ENCODE data around the gene RNF5.
A peak's percentile ranks its signal among the peaks of the same experiment; 100 is the strongest.
"Not testable (repeated sequence)": the region's sequence is repeated elsewhere in the genome, so short reads cannot be mapped to it uniquely, and the experiment has no call there.

The RNF5 gene, protein sequence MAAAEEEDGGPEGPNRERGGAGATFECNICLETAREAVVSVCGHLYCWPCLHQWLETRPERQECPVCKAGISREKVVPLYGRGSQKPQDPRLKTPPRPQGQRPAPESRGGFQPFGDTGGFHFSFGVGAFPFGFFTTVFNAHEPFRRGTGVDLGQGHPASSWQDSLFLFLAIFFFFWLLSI

DNA sequence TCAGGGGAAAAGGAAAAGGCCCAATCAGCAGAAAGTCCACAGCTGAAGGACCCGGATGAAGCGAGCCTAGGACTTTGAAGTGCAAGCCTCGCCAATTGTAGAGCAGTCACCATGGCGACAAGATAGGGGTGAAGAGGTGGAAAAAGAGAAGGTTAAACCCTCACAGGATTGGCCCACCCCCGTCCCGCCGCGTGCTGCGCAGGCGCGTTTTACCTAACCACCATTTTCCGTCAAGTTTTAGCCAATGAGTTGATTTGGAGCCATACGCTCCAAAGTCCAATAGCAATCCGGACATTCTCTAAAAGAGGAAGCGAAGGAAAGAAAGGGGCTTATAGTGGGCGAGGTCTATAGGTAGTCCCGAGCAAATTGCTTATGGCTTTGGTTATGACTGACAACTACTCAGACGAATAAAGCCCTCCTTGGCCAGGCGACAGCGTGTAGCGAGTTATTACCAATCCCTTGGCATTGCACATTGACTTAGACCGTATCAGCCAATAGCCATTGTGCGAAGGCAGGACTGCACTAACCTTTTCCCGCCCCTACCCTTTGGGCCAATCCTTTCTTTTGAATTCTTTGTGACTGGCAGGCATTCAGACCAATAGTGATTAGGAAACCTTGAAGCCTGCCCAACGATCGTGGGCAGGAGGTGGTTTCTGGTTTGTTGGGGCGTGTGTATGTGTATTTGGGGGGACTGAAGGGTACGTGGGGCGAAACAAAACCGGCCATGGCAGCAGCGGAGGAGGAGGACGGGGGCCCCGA is at the start of gene RNF5:
Gene RNF5, plus strand, starts transcription at position 618 of the 759 bp plus-strand sequence. Its CDS starts 107 bp downstream, at position 725.
- peak; percentile 100 for DNase-seq (ENCODE audit: low spot score)

DNA sequence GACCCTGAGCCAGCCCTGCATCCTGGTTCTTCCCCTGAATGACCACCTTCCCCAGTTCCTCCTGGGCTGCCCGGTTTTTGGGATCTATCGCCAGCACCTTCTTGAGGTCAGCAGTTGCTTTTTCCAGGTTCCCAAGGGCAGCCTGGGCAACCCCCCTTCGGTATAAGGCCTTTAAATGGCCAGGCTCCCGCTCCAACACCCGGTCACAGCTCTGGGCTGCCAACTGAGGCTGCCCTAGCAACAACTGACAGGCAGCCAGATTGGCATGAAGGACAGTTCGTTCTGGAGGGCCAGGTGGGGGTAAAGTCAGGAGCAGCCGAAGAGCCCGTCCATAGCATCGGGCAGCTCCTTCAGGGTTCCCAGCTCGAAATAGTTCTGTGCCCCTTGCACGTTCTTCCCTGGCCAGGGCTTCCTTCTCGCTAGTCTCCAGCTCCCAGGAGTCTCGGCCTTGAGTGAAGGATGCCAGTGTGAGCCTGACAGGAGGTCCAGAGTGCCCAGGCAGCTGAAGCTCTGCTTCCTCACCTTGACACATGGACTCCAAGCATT is 49.4 kb upstream of the RNF5 start:
- DNase-seq (ENCODE audit: low spot score) = no peak

DNA sequence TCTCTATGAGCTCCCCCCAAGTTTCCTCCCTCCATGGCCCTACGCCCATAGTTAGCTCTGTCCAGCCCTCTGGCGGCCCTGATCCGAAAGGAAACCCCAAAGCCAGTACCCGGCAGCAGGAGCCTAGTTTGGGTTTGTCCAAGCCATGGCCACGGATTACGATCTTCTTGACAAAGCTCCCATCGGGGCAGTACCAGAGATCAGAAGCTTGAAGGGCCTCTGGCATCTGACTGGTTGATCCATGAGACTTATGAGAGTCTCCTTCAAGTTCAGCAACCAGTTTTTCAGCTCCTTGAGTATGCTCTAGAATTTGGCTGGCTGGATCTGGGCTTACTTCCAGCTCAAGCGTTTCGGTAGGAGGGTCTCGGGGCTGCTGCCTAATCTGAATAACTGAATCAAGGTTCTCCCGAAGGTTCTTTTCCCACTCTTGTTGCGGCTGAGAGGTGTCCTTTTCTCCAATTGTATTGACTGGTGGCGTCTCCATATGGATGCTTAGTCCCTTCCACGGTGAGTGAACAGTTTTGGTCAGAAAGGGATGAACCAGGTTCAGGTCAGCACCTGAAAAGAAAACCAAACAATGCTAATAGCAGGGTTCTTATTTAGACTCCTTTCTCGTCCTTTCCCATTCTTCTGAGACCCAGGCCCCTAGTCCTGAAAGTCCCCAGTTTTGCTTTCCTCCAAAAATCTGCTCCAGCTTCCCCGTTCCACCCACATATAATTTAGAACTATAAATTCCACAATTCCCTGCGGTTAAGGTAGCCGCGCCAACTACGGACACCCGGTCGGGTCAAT is 48.7 kb upstream of the RNF5 start:
- DNase-seq (ENCODE audit: low spot score) = no peak

DNA sequence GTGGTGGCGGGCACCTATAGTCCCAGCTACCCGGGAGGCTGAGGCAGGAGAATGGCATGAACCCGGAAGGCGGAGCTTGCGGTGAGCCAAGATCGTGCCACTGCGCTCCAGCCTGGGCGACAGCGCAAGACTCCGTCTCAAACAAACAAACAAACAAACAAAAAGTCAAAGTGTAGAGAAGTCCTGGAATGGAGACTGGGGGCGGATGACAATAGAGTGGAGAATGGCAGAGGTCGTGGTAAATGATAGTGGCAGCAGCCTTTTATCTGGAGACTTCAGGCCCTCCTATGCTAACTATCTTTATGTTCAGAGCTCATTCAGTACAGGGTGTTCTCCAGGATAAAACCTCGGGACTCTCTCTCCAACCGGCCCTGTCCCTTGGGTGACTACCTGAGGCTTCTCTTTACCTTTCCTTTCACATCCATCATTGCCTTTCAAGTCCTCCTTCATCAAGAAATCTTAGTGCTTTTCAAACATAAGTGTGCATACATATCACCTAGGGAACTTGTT is 46.7 kb upstream of the RNF5 start:
- DNase-seq (ENCODE audit: low spot score) = no peak

DNA sequence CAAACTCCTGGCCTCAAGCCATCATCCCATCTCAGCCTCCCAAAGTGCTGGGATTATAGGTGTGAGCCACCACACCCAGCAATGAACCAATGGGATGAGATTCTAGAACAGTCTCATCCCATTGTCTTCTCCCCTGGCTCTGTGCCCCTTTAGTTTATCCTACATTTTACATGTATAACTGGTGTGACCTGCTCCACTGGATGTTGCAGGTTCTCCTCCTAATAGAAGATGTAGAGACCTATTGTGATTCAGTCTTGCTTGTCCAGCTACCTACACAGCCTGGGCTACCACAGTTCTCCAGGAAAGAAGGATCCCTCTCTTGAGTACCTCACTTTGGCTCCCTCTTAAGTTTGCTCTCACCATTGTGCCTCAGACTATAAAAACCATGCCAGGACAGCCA is 46.1 kb upstream of the RNF5 start:
- DNase-seq (ENCODE audit: low spot score) = no peak

DNA sequence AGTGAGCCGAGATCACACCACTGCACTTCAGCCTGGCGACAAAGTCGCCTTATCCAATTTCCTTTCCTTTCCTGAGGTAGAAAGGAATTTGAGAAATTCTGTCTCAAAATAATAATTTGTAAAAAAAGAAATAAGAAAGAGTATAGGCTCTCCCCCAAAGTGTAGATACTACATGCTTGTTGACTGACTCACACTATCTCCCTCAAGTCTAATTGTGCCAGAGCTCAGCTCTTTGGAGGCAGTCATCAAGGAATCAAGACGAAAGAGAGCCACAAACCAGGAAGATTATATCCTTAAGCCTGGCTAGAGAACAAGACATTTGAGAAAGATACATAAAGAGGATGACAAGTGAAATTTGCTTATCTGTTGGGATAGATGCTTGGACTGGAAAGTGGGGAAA is 44.4 kb upstream of the RNF5 start:
- no peak for DNase-seq (ENCODE audit: low spot score)

DNA sequence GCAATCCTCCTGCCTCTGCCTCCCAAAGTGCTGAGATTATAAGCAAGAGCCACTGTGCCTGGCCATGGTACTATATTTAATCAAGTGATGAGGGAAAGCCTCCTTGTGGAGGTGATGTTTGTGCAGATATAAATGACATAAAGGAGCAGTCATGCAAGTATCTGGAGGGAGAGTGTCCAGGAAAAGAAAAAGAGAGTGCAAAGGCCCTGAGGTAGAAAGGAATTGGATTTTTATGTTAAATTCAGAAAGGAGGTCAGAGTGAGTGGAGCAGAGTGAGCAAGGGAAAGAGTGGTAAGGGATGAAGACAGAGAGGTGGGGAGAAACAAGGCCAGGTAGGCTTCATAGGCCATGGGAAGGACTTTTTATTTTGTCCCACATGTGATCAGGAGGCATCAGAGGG is 40.8 kb upstream of the RNF5 start:
- no peak for DNase-seq (ENCODE audit: low spot score)

DNA sequence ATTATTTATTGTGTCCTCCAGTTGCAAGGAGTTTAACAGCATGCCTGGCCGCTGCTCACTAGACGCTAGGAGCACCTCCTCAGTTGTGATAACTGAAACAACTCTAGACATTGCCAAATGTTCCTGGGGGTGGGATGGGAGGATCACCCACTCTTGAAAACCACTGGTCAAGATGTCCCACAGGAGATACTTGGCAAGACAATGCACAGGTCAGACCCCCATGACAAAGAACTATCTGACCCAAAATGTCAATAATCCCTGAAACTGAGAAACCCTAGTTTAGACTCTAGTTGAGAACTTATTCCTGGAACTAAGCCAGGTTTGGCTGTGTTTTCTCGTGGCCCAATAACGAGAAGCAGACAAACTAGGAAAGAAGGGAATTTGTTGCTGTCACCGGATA is 38.6 kb upstream of the RNF5 start:
- no peak for DNase-seq (ENCODE audit: low spot score)

DNA sequence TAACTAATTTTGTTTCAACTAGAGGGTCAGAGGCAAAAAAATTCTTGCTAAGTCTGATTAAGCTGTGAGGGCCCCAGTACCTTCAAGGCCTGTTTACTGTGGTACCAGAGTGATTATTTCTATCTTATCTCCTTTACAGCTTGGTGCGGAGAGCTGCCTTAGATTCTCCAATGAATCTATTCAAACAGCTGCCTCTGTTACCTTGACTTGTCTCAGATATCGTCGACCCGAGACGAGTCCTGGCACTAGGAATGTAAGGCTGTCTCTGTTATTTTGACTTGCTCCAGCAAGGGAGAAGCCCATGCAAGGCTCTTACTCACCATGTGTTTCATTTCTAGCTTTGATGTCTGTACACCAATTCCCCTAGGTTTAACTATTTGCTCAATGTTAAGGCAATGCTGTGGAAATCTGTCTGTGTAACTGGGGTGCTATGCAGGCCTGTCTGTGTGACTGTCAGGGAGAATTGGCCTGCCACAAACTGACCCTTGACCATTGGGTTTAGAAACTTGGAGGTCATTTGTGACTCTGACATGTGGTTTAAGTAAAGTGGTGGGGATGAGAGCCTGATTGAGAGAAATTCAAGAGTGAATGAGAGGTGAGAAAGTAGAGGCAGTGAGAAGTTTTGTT is 37.7 kb upstream of the RNF5 start:
- DNase-seq (ENCODE audit: low spot score) = no peak

DNA sequence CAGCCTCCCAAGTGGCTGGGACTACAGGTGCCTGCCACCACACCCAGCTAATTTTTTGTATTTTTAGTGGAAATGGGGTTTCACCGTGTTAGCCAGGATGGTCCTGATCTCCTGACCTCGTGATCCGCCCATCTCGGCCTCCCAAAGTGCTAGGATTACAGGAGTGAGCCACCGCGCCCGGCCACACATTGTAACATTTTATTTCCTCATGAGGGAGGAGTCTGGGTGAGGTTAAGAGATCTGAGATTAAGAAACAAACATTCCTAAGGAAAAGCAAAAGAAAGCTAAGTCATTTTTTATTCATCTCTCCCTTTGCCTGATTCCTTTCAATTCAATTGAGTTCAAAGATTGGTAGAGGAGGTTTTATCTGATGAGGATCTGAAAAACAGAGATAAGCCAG is 34.0 kb upstream of the RNF5 start:
- DNase-seq (ENCODE audit: low spot score) = not testable (repeated sequence)

DNA sequence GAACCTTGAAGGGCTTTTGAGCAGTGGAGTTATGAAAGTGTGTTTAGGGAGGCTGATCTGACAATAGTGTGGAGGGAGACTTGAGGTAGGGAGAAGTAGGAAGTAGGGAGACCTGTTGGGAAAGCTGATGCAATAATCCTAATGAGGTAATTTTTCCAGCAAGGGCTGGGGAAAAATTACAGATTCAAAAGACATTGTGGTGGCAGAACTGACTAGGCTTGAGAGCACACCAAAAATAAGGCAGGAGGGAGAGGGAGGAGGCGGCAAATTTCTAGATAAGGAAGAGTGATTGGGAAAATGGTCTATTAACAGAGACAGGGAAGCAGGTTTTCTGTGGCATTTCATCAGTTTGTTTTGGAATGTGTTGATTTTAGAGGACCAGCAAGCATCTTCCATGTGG is 31.9 kb upstream of the RNF5 start:
- no peak for DNase-seq (ENCODE audit: low spot score)

DNA sequence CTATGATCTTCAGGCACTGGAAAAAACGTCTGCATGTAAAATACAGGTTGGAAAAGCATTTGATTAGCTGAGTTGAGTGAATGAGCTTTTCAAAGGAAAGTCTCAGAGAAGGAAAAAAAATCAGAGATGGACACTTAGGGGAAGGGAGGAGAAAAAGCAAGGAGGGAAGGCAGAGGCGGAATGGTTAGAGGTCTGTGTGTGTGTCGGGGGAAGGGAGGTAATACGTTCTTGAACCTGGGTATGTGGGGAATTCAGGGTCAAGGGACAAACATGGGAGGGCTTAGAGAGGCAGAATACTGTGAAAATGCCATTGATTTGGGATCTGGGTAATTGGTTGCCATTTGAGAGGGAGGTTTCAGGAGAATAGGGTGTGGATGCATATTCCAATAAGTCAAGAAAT is 31.5 kb upstream of the RNF5 start:
- no peak for DNase-seq (ENCODE audit: low spot score)

DNA sequence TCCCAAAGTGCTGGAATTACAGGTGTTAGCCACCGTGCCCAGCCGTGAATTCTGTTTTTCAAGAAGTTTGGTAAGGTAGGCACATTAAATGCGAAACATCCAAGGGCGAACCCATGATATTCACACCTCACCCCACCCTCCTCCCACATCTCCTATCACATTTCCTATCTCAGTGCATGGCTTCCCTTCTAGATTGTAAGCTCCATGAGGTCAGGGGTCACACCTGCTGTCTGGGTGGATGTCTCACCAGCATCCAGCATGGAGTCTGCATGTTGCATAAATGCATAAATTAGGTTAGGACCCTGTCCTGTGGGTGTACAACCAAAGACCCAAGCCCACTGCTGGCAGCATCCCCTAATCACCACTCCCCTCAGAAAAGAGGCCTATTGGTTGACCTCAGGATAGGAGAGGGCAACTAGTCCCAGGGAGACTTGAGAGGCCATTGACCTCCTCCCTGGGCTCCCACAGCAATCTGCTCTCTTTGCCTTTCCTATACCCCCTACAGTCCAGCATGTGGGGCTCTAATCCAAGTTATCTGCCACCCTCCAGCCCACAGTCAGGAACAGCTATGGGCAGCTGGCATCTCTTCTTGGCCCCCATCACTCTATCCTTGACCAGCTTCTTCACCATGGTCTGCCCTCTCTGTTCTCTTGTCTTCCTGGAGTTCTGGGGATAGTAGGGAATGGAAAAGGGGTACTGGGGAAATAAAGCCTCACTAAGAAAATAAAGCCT is 30.6 kb upstream of the RNF5 start:
- no peak for DNase-seq (ENCODE audit: low spot score)

DNA sequence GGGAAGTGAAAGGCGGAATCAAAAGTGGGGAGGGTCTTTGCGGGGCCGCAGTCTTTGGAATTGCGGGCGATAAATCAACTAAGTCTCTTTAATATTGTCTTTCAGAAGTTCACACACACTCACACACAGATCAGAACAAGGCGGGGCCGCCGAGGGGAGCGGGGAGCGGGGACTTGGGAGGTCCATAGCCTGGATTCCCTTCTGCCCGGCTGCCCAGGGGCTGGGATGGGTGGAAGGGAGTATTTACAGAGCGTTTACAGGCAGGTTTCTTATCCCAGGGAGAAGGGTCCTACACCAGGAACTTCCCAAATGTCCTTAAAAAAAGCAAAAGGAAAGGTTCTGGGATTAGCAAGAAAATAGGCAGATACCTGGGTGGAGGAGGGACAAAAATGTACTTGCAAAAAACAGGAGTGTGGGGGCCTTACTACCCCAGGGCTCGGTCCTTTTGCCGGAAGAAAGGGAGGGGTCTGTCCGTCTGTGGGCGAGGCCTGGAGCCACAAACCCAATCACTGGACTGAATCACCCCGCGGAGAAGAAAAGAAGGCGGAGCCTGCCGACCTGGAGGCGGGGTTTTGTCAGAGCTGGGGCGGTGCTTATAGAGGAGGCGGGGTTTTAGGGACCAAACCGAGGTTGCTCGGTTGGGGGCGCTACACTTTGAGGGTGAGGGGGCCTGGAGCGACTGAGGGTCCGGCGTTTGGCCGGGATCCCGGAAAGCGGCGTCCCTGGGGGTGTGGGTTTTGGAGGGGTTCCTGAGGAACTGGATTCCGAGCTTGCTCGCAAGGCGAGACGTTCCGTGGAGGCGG is 29.7 kb upstream of the RNF5 start:
- DNase-seq (ENCODE audit: low spot score) = peak; percentile 74

DNA sequence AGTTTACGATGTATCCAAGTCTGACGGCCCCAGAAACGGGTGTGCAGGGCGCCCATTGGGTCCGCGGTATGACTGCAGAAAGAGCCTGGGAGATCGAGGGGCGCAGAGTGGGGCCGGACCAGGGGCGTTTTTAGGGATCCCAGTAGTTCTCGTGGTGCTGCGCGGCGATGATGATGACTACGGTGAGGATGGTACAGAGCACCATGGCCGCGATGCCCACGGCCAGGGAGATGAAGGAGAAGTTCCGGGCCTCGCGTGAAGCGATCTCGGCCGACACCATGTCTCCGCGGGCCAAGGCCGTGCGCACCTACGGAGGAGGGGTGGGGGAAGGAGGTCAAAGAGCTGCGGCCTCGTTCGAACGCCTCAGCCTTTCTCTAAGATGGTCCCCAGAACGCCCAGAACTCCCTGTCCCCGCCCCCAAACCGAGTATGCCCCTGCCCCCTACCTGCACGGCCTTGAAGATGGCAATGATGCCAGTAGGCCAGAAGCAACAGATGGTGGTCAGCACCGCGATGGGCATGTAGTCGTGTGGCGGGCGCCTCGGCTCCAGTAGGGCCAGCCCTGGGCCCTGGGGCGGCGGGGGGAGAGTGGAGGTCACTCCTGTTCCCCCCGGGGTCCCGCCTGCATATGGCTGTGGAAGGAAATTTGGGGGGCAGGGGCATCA is 29.0 kb upstream of the RNF5 start:
- no peak for DNase-seq (ENCODE audit: low spot score)

DNA sequence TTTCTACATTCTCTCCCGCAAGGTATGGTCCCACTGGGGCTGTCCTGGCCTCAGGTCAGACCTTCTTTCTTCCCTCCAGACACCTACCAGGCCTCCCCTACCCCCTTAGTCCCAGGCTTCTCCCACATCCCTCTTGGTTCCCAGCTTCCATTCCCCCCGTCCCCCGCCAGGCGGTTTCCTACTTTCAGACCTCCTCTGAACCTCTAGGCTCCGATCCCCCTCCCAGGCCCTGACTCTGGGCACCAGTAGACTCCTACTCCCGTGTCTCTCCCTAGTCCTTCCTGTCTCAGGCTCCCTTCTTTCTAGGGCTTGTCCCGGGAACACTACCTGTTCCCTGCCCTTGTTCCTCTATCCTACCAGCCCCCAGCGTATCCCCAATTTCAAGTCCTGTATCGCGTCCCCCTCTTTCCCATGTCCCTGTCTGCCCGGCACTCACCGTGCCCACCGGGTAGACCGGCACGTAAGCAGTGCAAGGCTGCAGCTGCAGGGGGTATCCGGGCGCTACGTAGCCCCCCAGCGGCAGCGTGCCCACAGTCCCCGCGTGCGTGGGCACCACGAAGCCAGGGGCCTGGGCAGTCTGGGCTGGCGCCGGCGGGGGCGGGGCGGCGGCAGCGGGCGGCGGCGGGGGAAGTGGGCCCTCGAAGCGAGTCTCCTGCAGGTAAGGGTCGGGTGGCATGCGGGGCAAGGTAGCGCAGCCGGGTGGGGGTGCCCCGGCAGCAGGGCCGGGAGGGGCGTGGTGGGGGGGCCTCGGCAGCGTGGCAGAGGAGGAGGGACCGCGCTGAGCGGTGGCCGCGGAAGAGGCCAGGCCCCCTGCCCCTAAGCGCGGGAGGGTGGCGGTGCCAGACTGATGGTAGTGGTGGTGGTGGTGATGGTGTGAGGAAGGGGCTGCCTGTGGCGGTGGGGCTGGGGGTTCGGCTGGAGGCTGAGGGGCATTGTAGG is 28.0 kb upstream of the RNF5 start:
- no peak for DNase-seq (ENCODE audit: low spot score)

DNA sequence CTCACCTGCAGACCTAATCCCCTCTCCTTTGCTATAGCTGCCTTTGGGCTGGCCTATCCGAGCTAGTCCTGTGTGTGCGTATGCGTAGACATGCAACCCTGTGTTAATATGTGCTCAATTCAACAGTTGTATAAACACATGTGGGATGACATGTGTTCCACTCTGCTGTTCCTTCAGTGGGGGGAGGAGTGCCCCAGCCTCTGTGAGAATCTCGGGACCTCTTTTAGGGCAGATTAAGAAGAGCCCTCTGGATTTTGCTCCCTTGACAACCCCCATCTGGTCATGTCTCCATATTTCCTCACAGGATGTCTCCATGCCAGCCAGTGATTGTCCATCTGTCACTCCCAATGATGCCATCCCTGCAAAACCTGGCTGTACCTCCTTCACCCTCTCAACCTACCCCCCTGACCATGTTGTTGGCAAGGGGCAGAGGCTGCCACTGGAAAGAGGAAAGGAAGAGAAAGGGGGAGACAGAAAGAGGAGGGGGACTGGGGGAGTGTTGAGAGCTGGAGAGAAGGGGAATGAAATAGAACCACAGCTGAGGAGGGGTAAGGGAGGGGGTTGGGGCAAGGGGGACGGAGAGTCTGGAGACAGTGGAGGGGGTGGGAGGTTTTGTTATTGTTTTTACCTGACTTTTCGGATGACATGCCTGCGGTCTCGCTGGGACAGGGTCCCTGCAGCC is 26.9 kb upstream of the RNF5 start:
- DNase-seq (ENCODE audit: low spot score) = no peak
